Stimulated activated CD8-positive, alpha-beta memory T cell treated with anti-CD3 and anti-CD28 coated beads, Interleukin-15, amount 100 ng/mL, for 24 hours (primary cell): Measurements from ENCODE around the gene PLD4.

Experiments
- DNase-seq: peaks from one replicate; pipeline ENCODE4 v3.0.0-alpha.2; 2020; ENCODE audit warnings: low read depth

Gene PLD4

DNA sequence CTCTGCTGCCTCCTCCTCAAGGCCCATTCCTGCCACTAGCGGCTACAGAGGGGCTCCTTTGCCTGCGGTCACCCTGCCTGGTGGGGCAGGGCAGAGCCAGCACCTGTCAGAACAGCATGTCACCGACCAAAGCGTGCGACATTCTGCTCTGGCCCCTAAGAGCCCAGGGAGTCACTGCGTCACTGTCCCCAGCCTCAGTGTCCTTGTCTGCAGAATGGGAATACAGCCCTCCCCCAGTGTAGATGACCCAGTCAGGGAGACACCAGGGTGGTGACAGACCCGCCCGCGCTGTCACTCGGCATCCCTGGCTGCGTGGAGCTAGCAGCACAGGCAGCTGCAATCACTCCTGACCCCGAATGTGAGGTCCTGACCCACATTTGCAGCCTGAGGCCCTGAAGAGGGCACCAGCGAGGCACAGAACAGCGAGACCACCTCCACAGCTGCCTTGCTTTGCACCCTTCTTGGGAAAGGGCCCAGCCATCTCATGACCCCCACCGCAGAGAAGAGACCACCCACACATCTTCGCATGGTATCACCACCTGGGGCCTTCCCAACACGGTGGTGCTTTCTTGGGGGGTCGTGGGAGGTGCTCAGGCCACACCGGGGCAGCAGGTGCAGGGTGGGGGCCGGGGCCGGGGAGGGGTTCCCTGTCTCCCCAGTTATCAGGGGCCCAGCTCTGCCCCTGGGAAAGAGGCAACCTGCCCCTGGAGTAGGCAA lies 51.0 kb downstream of the PLD4 start:
- DNase-seq: no peak

DNA sequence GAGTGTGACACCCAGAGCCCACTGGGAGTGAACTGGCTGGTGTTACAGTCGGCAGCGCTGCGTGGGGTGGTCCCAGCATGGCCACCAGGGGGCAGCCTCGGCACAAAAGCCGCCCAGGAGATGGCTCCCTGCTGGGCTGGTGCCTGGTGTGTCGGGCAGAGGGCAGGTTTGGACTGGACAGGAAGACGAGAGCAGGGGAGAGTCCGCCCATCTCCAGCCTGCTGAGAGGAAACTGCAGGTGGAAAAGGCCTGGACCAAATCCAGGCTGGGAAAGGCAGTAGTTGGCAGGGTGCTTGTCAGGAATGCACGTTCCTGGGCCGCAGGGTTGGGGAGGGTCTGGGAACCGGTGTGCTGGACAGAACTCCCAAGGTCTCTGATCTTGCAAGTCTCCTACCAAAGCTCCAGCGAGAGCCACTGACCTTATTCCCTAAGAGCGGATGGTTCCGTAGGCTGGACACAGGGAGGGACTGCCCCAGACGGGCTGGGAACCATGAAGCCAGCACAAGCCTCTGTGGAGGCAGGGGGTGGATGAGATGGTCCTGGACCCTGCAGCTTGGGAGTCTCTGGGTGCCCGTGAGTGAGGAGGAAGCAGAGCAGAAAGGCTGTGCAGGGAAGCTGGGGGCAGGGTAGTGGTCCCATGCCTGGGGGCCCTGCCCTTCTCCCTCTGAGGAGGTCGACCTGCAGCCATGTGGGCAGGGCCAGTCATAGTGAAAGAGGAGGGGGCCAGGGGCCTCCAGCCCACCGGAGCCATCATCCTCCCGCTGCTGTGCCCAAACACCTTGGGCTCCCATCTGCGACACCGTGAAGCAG lies 51.7 kb downstream of the PLD4 start:
- DNase-seq: peak; percentile 89

DNA sequence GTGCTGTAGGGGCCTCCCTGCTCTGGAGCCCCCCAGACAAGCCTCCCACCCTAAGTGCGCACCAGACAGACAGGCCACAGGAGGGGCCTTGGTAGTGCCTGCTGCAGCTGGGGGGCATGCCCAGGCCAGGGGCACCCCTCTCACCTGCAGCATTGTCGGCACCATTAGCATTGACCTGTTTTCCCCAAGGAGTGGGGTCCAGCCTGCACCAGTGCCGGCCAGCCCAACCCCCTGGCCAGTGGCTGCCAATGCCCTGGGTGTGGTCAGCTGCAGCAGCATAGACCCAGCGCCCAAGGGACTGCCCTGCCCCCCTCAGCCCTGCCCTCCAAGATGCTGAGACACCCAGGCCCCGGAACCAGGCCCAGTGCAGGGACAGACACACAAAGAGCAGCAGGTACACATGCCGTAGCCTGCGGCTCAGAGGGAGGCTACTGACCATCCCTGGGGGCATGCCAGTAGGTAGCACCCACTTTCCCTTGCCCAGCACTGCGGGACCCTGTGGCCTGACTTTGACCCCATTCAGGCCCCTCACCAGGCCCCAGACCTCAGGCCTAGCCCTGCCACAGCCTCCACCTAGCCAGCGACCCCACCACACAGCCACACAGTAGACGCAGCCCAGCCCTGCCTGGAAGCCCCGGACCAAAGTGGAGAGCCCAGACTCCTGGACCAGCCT lies 52.5 kb downstream of the PLD4 start:
- DNase-seq: no peak

DNA sequence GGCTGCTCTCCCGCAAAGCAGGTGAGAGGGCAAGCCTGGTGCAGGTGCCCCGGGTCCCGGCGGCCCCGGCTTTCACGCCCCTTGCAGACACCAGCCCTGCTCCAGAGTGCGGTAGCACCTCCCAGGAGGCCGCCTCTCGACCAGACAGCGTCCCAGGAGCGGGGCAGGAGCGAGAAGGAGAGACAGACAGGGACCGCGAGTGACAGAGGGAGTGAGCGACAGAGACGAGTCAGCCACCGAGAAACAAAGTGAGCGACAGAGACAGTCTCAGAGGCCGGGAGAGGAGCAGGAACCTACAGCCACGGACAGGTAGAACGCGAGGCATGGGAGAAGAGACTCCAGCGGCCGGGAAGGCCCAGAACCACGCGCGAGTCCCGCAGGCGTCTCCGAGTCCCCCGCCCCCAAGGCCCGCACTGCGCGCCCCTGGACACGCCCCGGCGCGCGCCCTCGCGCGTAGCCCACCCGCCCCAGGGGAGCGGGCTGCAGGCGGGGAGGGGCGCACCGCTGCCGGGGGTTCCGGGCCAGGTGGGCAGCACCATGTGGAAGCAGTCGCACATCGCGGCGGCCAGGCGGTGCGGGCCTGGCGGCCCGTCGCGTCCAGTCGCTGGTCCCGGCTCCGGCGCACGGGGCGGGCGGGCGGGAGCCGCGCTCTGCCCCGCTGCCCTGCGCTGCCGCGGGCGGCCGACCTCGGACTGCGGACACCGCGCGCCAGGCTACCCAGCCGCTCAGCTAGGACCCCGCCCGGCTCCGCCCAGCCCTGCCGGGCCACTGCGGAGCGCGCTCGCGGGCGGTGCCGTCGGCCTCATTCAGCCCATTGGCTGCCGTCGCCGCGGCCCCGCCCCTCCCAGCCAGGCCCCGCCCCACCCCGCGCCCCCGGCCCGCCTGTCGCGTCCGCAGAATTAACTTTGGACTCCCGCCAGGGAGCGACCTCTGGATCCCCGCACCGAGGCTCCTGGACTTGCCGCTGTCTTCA lies 53.3 kb downstream of the PLD4 start, which contains the start of gene AHNAK2:
Gene AHNAK2 (minus strand): TSS at position 694 of the 973 bp plus-strand sequence. CDS start 137 bp downstream, at position 557.
- DNase-seq: no peak

DNA sequence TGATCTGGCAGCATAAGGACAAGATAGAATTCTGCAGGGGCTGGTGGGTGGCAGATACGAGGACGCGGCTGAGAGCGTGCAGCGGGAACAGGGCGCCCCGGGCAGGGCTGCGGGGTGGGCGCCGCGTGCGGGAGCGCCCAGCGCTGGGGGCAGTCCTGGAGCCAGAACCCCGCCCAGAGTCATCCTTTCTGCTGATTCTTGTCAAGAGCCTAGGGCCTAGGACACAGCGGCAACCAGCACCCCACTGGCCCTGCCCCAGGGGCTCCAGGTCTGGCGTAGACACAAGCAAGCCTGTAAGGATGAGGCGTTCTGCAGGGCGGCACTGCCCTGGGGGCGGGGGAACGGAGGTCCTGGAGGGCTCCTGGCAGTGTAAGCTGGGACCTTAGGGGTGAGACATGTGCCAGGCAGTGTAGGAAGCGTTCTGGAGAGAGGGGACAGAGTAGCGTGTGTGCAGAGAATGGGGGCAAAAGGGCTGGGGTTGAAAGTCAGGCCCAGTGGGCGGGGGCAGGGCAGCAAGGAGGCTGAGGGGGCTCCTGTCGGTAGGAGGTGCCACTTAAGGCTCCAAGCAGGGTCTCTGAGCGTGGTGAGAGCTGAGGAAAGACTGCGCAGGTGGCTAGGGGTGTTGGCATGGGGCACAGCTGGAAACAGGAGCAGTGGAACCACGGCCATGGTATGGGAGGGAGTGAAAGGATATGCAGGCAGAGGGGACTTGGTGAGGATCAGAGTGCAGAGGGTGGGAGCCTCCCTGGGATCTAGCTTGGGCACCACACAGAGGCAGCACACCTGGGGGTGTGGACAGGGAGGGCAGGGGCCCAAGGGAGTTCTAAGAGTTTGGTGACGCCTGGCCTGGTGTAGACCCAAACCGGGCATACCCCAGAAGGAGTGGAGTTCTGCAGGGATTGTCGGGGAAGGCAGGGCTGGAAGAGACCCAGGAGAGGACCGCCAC lies 54.3 kb downstream of the PLD4 start:
- no peak for DNase-seq

DNA sequence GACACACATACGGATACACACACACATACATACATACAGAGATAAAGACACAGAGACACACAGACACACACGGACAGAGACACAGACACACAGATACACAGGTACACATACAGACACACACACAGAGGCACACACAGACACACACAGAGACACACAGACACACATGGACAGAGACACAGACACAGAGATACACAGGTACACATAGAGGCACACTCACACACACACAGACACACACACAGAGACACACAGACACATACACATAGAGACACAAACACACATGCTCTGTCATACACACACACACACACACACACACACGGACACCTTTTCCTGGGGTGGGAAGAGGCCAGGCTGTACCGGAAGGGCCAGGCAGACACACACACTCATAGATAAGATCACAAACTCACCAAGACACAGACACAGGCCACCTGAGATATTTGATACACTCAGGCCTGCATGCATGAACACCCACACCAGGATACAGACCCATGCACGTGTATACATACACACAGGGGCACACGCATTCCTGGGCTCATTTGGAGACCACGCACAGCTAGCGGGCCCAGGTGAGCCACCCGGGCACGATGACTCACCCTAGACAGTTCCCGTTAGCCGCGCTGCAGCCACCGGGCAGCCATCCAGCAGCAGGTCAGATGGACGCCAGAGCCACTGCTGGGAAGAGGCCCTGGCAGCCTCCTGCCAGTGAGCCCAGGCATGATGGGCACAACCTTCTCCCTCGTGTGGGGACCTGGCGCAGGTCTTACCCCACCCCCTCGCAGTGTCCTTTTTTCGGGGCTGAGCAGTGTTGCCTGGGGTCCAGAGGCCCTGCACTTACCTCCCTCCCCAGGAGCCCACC lies 55.3 kb downstream of the PLD4 start:
- no peak for DNase-seq

DNA sequence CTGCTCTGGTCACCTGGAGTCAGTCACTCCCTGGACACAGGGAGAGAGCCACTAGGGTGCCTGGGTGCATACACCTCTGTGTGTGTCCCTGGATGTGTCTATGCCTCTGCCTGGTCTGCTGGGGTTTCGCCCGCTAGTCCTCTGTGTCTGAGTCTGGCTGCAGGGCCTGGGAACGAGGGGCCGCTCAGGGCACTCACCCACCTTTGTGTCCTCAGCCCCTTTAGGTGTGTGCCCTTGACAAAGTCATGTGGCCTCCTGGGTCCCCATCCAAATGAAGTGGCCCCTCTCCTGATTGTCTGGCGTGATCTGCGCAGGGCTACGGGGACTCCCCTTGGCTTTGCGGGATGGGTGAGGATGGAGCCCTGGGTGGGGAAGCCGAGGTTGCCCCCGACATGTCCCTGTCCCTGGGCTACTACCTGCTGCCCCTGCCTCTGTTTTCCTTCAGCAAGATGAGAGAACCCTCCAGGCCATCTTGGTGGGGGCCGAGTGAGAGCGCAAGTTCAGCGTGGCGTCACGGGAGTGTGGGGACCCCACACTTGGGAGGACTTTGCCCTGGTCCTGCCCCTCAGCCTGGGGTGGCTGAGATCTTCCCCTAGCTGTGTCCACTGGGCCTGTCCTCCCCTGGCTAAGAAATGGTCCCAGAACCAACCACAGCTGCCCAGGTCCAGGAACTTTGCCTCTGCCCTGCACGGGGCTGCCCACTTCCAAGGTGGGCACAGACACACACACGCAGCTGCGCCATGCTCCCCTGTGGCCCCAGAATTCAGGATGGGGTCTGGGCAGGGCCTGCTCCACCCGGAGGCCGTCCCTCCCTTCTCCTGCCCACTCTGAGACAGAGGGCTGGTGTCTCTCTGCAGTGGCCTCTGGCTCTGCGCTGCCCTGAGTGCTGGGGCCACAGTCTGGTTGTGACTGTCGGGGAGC lies 56.2 kb downstream of the PLD4 start:
- no peak for DNase-seq

DNA sequence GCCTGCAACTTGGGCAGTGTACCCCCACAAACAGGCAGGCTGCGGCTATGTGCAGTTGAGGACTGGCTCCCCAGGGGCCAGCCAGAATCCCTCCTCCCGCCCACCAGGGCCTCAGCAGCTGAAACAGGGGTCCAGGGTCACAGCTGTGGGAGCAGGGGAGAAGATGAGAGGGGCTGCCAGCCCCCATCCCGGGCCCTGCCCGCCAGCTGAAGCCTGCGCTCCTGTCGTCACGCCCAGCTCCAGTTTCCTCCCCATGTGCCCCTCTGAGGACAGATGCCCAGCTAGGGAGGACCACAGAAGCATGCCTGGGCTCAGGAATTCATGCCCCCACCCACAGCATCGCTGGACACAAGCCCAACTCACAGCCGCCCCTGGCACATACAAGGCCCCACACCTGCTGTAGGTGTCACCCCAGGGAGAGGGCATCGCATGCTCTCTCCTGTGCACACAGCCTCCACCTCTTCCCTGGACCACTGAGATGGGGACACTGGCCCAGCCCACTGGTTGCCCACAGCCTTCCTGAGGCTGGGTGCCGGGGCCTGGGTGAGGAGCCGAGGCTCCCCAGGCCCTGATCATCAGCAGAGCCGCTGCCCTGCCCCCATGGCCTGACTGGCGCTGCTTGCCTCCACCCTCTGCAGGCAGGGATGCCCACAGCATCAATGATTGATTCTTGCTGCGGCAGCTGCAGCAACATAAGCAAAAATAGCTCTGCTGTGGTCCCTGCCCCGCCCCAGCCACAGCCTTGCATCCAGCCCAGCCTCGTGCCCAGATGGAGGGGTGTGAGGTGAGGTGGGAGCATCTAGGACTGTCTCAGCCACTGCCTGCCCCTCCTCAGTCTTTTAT lies 57.2 kb downstream of the PLD4 start:
- no peak for DNase-seq

DNA sequence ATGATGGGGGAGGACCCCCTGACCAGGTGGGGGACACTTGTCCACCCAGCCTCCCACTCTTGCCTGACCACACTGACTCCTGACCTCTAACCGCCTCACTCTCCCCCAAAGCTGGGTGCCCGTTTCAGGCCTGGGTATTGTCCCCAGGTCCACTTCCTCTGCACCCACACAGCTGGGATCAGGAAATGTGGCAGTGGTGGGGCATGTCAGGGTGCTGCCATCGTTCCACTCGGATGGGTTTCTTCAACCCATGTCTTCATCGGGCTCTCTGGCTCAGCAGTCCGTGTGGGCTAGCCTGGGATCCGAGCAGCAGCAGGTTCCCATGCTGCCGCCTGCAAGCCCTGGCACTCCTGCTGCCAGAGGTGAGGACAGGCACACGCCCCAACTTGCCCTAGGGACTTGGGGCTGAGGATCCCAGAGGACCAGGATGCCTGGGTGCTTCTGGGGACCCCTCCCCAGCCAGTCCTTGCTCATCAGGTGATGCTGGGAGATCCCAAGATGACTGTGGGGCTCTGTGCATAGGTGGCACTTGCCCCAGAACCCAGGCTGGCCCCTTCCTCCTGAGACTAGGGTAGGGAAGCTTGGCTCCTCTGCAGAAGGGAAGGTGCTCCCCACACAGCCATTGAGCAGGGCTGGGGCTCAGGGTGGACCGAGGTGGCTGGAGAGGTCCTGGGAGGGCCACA lies 58.0 kb downstream of the PLD4 start:
- no peak for DNase-seq
